CD4-positive, alpha-beta T cell (primary cell): ENCODE data around the gene MYB. TPM values are rescaled to one million over a fixed set of nuclear protein-coding genes. Genes with fewer than 3 reads are reported as not detected.

ENCODE experiments used
- ATAC-seq: fragments of 200-7000 bp; cut with Tn5 transposase; one replicate; pipeline ENCODE4 v1.10.0; 2022; ENCODE audit warnings: mild to moderate bottlenecking; ENCODE audit not compliant: poor library complexity
- CTCF ChIA-PET: fragments of 350-600 bp; sonication (Branson Sonifier 250); formaldehyde crosslinking; loops from one replicate; lab custom pipeline; 2021; ENCODE audit warnings: antibody characterized with exemption, inconsistent platforms; lab: Charles Lee
- POLR2A ChIA-PET: fragments of 350-600 bp; sonication (Branson Sonifier 250); formaldehyde crosslinking; loops from one replicate; lab custom pipeline; 2021; ENCODE audit warnings: antibody characterized with exemption, inconsistent platforms; lab: Charles Lee
- DNase-seq, 14 experiments: peaks; one replicate each; pipeline ENCODE4 v3.0.0-alpha.2; 2013 to 2020; ENCODE audit warnings: mixed read lengths in 2 of 14
- H3K27ac ChIP-seq, 2 donors: one replicate each; pipeline versions ENCODE4 v1.5.1 to v1.7.0; 2013; ENCODE audit warnings: low read length in 2 of 2, low read depth in 1 of 2, mild to moderate bottlenecking in 1 of 2
- H3K27me3 ChIP-seq, 2 experiments: 1 replicate in 1 of 2; 2 replicates in 1 of 2; pipeline versions ENCODE4 v1.6.1 to v1.7.0; 2013; ENCODE audit warnings: low read length in 2 of 2, control low read depth in 1 of 2, mild to moderate bottlenecking in 1 of 2, moderate library complexity in 1 of 2; ENCODE audit not compliant: insufficient read depth in 2 of 2, control insufficient read depth in 1 of 2
- H3K36me3 ChIP-seq: one replicate; pipeline ENCODE4 v1.6.1; 2013; ENCODE audit warnings: low read length, control low read depth; ENCODE audit not compliant: insufficient read depth
- H3K4me1 ChIP-seq: one replicate; pipeline ENCODE4 v1.6.1; 2013; ENCODE audit warnings: low read length, control low read depth; ENCODE audit not compliant: insufficient read depth
- H3K4me3 ChIP-seq: one replicate; pipeline ENCODE4 v1.5.1; 2013; ENCODE audit warnings: mild to moderate bottlenecking, low read length, moderate library complexity
- H3K9me3 ChIP-seq, 2 experiments: 1 replicate in 1 of 2; 2 replicates in 1 of 2; pipeline versions ENCODE4 v1.6.1 to v1.7.0; 2013; ENCODE audit warnings: low read length in 2 of 2, mild to moderate bottlenecking in 2 of 2, control low read depth in 1 of 2, moderate library complexity in 1 of 2; ENCODE audit not compliant: control insufficient read depth in 1 of 2, insufficient read depth in 1 of 2
- H3K27ac Mint-ChIP-seq: one replicate; pipeline ENCODE4 v1.8.0; 2020; ENCODE audit warnings: mixed read lengths
- H3K27me3 Mint-ChIP-seq: one replicate; pipeline ENCODE4 v1.8.0; 2021; ENCODE audit warnings: mixed read lengths
- H3K36me3 Mint-ChIP-seq: one replicate; pipeline ENCODE4 v1.8.0; 2021; ENCODE audit warnings: low read depth, mixed read lengths
- H3K4me1 Mint-ChIP-seq: one replicate; pipeline ENCODE4 v1.8.0; 2021; ENCODE audit warnings: low read depth, mixed read lengths
- H3K4me3 Mint-ChIP-seq: one replicate; pipeline ENCODE4 v1.8.0; 2020; ENCODE audit warnings: mild to moderate bottlenecking, mixed read lengths
- H3K9me3 Mint-ChIP-seq: one replicate; pipeline ENCODE4 v1.8.0; 2020; ENCODE audit warnings: mixed read lengths
- CTCF ChIP-seq: fragments of 200-600 bp; IDR thresholded peaks from one replicate; pipeline ENCODE4 v1.8.0; 2022; ENCODE audit warnings: antibody characterized with exemption, mild to moderate bottlenecking
- intact Hi-C, 2 experiments: fragments of 100-400 bp; cut with DNase I in 1 of 2; cut with micrococcal nuclease in 1 of 2; formaldehyde crosslinking; loops; one replicate each; pipeline versions ENCODE4 v1.15.1 to v1.9.0; 2023 to 2025; cut with DNase I, micrococcal nuclease
- total RNA-seq, 174 experiments: library from RNA in 2 of 174; stranded (reverse) in 2 of 174; gene quantifications; one replicate each; pipeline ENCODE4 v1.2.3 and lab custom pipeline; 2021 to 2026

MYB gene
- total RNA-seq, 2 experiments from 2014 or later, result 2.0 to 2.6 TPM

GRCh38 chr6:135265278-135265677 is 84.2 kb downstream of the MYB start:
- Histone ChIP-seq H3K27me3 (no peaks in the 10 kb centered on the region), H3K9me3 (no peaks in the 10 kb centered on the region), H3K4me3 (no peak overlapping the region), H3K36me3 (no peaks in the 10 kb centered on the region), H3K27ac (no peak overlapping the region), H3K4me1 (no peaks in the 10 kb centered on the region)
- Mint-ChIP-seq H3K36me3 (no peaks in the 10 kb centered on the region), H3K27me3 (no peaks in the 10 kb centered on the region), H3K4me1 (no peaks in the 10 kb centered on the region), H3K9me3 (no peaks in the 10 kb centered on the region), H3K4me3 (no peak overlapping the region), H3K27ac (no peak overlapping the region)
- no peak for TF ChIP-seq CTCF
- no peak for DNase-seq
- CTCF ChIA-PET, result no interaction called here
- ATAC-seq, result no peak
- POLR2A ChIA-PET, result no interaction called here
- intact Hi-C loops, result no loop called here

- CTCF ChIA-PET, result no interaction called here
- Mint-ChIP-seq H3K27me3 (no peaks in the 10 kb centered on the region), H3K36me3 (no peaks in the 10 kb centered on the region), H3K4me1 (no peaks in the 10 kb centered on the region), H3K4me3 (no peak overlapping the region), H3K9me3 (no peaks in the 10 kb centered on the region), H3K27ac (no peak overlapping the region)
- H3K4me3 ChIP-seq, result no peak overlapping the region
- H3K27me3 ChIP-seq, result no peaks in the 10 kb centered on the region
- no peaks in the 10 kb centered on the region for H3K4me1 ChIP-seq
- POLR2A ChIA-PET, result no interaction called here
- ATAC-seq (no peak), DNase-seq (no peak)
- intact Hi-C loops, result no loop called here
- no peaks in the 10 kb centered on the region for H3K36me3 ChIP-seq
- no peak overlapping the region for H3K27ac ChIP-seq
- H3K9me3 ChIP-seq, result no peaks in the 10 kb centered on the region
- TF ChIP-seq CTCF, result no peak
These were observed 85.6 kb downstream of the MYB start for GRCh38 chr6:135266675-135267074.

- H3K4me3 Mint-ChIP-seq, result no peak overlapping the region
- no peaks in the 10 kb centered on the region for H3K36me3 Mint-ChIP-seq
- no peaks in the 10 kb centered on the region for H3K4me1 Mint-ChIP-seq
- H3K27ac Mint-ChIP-seq, result no peak overlapping the region
- H3K27me3 Mint-ChIP-seq, result no peaks in the 10 kb centered on the region
- Histone ChIP-seq H3K27ac (no peak overlapping the region), H3K4me1 (no peaks in the 10 kb centered on the region), H3K9me3 (no peaks in the 10 kb centered on the region), H3K36me3 (no peaks in the 10 kb centered on the region), H3K4me3 (no peak overlapping the region), H3K27me3 (no peaks in the 10 kb centered on the region)
- ChIA-PET POLR2A (interaction anchor here (0.6 kb wide), 1 partner anchor 14 kb away, joined by 3 read pairs; no protein-coding TSS in a partner anchor), CTCF (no interaction called here)
- no peak for TF ChIP-seq CTCF
- ATAC-seq (no peak), DNase-seq (no peak)
- intact Hi-C loops, result no loop called here
- H3K9me3 Mint-ChIP-seq, result no peaks in the 10 kb centered on the region
These were observed 86.0 kb downstream of the MYB start for GRCh38 chr6:135267085-135267484.
